Neural progenitor cell (in vitro differentiated cells): ENCODE measurements around the gene SLAMF9.

Source experiments
- CTCF ChIP-seq: fragments of 200-600 bp; sonication (generic); IDR thresholded peaks from 2 replicates; pipeline ENCODE4 v1.5.1; 2017; ENCODE audit warnings: antibody characterized with exemption, mild to moderate bottlenecking
- EZH2 ChIP-seq: fragments of 200-600 bp; sonication (generic); IDR thresholded peaks from 2 replicates; pipeline ENCODE4 v1.6.1; 2017; ENCODE audit warnings: antibody characterized with exemption, mild to moderate bottlenecking, moderate library complexity

GRCh38 chr1:159935719-159936272 is 18.2 kb downstream of the SLAMF9 start:
- TF ChIP-seq CTCF, result no peak
- TF ChIP-seq EZH2, result no peak
